DOHH2 (cell line): ENCODE results near the gene FAM174C.

Experiments
- EZH2phosphoT487 ChIP-seq: fragments of 200-600 bp; sonication (generic); IDR thresholded peaks from 2 replicates; pipeline ENCODE4 v1.6.1; 2017; ENCODE audit warnings: borderline replicate concordance, mild to moderate bottlenecking, antibody characterized with exemption, low read length, moderate library complexity, mixed read lengths
- TF ChIP-seq, protein P1 (sequence below): fragments of 200-600 bp; sonication (generic); IDR thresholded peaks from one replicate; pipeline ENCODE4 v1.5.1; 2014; ENCODE audit warnings: antibody characterized with exemption, mild to moderate bottlenecking, low read depth, low read length; ENCODE audit not compliant: poor library complexity, severe bottlenecking

DNA sequence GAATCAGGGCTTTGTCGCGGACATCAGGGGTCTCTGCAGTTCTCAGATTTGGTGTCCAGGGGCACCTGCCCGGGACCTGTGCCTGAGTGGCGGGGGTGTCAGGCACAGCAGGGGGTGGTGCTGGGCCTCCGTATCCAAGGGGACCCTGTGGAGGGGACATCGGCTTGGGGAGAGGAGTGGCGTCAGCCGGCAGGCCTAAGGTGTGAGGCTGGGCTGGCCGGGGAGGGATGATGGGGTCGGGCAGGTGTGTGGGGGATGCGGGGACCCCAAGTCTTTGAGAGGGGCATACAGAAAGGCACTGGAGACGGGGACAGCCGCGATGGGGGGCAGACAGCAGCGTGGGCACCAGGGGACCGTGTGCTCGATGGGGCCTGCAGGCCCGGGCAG is 12.9 kb downstream of the FAM174C start:
- TF ChIP-seq, protein P1, sequence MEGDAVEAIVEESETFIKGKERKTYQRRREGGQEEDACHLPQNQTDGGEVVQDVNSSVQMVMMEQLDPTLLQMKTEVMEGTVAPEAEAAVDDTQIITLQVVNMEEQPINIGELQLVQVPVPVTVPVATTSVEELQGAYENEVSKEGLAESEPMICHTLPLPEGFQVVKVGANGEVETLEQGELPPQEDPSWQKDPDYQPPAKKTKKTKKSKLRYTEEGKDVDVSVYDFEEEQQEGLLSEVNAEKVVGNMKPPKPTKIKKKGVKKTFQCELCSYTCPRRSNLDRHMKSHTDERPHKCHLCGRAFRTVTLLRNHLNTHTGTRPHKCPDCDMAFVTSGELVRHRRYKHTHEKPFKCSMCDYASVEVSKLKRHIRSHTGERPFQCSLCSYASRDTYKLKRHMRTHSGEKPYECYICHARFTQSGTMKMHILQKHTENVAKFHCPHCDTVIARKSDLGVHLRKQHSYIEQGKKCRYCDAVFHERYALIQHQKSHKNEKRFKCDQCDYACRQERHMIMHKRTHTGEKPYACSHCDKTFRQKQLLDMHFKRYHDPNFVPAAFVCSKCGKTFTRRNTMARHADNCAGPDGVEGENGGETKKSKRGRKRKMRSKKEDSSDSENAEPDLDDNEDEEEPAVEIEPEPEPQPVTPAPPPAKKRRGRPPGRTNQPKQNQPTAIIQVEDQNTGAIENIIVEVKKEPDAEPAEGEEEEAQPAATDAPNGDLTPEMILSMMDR, result no peak
- no peak for TF ChIP-seq EZH2phosphoT487
